ENCODE measurements around the gene MROH2A.
A peak's percentile ranks its signal among the peaks of the same experiment; 100 is the strongest.

Gene MROH2A

DNA sequence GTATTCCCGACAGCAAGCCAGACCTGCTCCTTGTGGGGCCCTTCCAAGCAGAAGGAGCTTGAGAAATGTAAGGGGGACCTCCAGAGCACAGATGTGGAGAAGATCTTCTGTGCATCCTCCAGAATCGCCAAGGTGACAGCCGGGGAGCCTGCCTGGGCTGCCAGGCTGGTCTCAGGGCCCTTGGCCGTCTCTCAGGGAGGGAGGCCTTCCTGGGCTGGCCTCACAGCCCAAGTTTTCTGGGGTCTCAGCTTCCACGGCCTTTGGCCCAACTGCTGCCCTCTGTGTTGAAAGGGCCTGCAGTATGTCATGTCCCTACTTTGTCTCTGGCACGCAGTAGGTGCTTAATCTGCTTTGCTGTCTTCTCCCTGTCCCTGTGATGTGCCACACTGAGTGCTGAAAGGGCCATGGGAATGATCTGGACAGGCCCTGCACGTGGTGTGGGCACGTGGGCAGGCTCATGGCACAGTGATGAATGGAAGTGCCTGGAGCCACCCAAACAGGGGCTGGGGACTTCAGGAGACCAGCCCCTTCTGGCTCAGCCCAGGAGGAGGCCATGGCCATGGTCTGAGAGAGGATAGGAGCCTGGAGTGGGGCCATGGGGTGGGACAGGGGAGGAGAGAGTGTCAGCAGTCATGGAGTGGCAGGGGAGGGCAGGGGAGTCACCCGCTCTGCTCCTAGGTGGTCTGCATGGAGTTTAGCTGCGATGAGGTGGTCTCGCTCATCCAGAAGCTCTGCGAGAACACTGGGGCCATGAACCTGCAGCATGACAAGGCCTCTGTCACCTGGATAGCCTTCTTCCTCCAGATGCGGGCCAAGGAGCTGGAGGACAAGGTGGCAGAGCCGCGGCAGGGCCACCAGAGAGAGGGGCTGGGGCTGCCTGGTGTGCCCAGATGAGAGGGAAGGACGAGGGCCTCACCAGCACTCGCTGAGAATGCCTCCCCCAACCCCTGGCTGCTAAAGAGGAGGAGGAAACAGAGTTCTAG is 40.8 kb downstream of the MROH2A start:
- DNase-seq (ENCODE audit: low spot score) = no peak

DNA sequence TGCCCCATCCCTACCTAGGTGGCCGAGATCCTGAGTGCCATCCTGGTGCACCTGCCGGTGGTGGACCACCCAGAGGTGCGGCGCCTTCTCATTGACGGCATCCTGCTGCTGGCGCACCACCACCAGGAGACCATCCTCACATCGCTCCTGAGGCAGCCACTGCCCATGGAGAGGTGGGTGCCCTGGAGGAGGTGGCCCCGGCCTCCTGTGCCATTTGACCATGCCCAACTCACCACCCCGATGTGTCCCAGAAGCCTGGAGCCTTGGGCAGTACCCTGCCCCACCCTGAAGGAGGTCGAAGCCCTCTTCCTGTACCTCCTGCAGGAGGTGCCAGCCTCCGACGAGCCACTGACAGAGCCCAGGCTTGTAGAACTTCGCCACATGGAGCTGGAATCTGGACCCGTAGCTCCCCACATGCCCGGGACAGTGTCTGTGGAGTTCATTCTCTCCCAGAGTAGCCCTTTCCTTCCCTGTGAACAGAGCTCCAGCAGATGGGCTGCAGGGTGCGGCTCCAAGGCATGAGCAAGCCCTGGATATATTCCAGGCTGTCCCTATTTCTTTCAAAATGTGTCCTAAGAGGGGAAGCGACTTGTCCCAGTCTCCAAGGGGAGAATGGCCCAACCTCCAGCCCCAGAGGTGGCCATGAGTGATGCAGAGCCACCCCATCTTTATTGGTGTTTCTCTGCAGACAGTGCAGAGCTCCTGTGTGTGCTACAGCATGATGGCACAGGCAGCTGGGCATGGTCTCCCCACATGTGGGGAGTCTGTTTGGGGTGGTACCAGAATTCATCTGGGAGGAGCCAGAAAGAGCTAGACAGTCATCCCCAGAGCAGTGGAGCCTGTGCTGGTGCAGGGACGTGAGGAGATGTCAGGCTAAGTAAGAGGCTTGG is 42.0 kb downstream of the MROH2A start:
- peak; percentile 72 for DNase-seq (ENCODE audit: low spot score)

DNA sequence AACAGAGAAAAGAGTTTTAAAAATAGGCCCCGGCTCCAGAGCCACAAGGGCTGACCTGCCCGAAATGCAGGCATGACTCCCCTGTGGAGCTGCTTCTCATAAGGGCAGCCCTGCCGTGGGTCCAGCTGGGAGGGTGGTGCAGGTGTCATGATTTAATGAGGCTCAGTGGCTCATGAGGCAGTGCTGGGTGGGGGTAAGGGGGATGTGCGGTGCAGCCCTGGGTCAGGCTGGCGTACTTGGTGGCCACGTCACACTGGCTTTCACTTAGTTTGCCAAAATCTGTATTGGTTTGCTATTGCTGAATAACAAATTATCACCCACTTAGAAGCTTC is 42.6 kb downstream of the MROH2A start:
- no peak for DNase-seq (ENCODE audit: low spot score)

DNA sequence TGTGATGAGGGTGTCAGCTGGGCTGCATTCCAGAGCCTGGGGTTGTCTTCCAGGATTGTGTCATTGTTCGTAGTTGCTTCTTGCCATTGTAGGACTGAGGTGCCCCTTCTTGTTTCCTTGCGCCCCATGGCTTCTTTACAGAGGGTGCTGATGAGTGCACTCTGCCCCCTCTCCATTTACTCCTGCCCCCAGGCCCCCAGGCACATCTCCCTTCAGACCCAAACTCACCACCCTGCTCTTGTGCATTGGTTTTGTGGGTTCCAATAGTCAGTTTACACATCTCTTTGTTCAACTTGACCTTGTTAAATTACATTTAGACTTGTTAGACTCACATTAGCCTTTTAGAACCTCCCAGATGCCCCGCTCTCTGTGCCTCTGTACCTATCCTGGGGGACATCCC is 43.1 kb downstream of the MROH2A start:
- DNase-seq (ENCODE audit: low spot score) = no peak

DNA sequence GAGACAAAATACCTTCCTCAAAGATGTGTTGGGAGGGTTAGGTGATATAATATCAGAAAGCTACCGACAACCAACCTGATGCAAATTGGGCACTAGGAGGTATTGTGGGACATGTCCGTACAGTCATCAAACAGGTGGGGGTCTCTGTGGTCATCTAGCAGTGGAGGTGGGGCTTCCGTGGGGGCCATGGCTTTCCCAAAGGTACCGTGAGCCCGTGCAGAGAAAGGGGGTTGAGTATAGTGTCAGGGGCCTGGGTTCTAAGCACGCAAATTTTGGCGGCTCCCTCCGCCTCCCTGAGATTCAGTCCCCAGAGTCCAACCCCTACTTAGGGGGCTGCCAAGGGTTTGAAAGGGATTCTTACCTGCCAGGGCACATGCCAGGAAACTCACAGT is 43.6 kb downstream of the MROH2A start:
- no peak for DNase-seq (ENCODE audit: low spot score)

DNA sequence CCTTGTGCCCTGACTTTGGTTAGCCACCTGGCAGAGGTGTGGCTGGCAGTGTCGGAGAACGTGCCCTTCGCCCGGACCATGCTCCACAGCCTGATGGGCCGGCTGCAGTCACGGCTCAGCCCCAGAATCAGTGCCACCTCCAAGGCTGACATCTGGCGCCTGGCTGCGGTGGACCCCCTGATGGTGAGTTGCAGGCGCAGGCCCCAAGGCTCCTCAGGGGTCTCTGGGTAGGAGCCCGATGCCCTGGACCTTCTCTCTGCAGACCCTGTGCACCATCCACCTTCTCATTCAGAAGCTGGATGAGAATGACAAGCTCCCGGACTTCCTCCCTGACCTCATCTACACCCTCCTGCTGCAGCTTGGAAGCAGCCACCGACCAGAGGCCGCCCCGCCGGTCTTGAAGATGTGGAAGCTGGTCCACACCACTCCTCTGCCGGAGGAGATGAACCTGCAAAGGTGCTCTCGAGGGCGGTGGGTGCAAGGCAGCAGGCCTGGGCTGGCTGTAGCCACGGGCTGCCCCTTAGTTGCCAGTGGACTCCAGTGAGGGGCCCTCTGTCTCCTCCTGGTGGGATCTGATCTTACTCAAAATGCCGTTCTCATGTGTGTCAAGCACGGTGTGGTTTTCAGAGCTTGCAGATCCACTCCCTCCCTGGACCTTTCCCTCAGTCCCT is 44.1 kb downstream of the MROH2A start:
- no peak for DNase-seq (ENCODE audit: low spot score)

DNA sequence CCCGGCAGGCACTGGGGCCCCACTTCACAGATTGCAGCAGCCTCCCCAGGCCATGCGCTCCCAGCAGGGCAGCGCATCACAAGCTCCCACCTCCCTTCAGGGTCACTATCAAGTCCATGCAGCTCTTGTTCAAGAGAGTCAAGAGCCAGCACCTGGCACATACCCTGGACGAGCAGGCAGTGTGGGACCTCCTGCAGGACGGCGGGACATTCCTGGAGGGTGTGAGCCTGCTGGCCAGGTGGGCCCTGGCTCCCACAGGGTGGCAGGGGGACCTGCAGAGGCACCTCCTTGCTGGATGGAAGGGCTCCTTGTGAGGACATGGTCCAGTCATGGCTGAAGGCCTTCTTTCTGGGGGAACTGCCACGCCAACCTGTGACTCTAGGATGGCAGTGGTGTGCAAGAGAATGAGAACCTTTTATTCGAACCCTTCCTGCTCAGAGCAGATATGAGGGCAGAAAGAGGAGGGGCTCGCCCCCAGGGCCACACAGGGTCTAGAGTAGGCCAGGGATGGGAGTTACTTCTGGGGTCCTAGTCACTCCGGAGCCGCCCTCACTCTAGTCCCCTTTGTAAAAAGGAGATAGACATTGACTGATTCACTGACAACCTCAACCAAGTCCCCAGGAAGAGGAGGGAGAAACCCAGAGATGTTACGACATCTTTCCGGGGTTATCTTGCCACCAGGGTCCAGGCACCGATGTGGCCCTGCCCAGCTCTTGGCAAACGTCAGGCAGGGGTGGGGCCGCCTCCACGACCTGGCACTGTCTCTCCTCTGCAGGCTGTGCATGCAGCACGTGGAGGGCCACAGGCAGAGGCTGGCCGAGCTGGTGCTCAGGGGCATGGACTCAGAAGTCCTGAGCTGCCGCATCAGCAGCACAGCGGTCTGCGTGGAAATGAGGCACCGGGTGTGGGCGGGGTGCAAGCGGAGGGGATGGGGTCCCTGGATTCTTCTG is 44.9 kb downstream of the MROH2A start:
- DNase-seq (ENCODE audit: low spot score) = no peak

DNA sequence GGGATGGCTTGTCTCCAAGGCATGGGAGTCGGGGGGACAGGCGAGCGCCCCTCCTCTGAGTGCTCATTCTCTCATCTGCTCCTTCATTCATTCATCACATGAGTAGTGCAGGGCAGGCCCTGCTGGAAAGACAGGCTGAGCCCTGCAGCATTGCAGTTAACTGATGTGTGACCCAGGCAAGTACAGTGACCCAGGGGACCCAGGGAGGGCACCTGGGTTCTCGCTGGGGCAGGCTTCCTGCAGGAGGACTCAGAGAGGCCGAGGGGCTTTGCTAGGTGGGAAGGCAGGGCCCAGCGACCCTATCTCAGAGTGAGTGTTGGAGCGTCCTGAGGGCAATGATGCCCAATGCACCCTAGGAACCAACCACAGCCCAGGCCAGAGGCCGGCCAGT is 45.6 kb downstream of the MROH2A start:
- DNase-seq (ENCODE audit: low spot score) = no peak

DNA sequence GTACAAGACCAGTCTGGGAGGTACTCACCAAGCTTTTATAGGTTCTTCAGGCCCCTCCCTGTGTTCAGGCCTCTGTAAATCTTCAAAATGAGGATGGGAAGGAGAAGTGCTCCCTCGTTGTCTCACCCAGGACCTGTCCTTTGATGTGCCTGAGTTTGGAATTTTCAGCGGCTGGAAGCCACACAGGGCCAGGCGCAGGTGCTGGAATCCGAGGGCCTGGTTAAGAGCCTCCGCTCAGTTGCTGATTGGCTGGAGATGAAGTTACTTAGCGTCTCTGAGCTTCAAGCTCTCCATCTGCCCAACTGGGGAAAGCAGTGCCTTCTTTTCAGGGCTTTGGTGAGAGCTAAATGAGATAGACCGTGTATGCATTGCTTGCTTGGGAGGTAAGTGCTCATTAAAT is 46.2 kb downstream of the MROH2A start:
- no peak for DNase-seq (ENCODE audit: low spot score)

DNA sequence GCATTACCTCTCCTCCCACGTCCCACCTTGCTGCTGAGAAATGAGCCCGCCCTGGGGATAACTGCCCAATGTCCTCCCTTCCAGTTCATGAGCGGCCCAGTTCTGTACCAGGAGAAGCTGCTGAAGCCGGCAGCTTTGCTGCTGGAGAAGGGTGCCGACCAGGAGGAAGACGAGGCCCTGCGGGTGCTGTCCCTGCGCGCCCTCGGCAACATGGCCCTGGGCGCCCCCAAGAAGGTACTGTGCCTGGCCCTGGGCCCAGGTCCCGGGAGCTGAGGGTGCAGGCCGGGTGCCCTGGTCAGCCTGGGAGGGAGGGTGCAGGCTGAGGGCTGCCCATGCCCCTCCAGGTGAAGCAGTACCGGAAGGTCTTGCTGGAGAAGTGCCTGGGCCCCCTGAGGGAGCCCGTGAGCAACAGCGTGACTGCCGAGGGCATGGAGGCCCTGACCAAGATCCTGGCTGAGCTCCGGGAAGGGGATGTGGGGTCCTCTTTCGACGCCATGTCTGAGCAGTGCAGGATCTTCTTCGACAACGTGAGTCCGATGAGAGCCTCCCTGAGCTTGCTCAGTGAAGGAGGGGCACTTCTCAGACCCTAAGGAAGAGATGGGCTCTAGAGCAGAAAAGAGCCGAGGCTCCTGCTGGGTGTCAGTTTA is 50.5 kb downstream of the MROH2A start:
- no peak for DNase-seq (ENCODE audit: low spot score)

DNA sequence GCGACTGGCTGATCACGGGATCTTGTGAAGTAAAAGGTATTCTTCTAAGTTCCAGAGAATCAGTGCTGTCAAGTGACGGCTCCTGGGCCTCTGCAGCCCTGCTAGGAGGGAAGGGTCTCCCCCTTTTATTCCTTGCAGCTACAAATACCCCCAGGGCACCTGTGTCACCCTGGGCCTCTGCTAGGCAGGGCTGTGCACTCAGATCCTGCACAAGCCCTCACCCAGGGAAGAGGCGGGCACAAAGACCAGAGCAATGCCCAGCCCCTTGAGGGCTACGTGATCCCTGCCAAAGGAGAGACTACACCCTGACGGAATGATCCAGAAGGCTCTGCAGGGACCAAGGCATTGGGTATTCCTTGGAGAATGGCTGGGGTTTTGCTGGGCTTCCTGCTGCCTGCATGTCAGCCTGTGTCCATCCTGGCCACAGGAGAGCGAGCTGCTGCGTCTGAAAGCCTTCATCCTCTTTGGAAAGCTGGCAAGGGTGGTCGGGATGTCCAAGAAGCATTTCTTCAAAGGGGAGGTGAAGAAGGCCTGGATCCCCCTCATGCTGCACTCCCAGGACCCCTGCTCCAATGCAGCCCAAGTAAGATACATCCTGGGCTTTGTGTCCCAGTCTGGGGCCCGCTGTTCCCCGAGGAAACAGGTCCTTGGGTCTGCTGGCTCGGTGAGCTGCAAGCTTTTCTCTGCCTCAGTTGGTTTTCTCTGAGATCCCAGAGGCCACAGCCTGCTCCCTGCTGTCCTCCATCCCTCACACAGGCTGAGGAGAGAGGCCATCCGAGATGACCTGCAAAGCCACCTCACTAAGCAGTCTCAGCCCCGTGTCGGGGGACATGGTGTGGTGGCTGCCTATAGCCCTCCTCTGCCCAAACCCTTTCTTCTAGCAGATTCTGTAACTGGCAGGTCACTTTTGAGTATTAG is 51.3 kb downstream of the MROH2A start:
- DNase-seq (ENCODE audit: low spot score) = no peak

DNA sequence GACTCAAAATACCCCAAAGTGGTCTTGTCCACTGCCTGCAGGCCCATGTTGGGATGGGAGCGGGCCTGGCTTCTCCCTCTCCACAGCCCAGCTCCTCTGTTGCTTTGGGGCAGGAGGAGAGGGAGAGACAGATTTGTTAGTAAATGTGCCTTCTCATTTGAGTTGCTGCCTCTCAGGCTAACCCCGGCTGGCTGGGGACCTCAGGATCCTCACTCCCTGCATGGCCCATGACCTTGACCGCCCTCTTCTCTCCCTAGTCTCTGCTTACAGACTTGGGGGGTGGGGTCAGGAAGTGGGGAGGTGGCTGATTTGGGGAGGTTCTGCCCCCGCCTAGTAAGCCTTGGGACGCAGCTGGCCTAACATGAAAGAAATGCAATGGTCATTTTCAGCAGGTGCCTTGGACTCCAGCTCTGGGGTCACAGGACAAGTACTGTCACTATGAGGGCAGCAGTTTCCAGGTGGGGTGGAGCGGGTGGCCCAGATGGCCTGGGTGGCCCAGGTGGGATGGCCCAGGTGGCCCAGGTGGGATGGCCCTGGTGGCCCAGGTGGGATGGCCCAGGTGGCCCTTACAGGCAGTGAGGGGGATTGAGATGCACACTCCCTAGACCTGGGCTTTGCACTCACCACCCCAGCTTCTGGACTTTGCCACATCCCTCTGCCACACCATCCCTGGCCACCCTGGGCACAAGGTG is 52.1 kb downstream of the MROH2A start:
- no peak for DNase-seq (ENCODE audit: low spot score)

DNA sequence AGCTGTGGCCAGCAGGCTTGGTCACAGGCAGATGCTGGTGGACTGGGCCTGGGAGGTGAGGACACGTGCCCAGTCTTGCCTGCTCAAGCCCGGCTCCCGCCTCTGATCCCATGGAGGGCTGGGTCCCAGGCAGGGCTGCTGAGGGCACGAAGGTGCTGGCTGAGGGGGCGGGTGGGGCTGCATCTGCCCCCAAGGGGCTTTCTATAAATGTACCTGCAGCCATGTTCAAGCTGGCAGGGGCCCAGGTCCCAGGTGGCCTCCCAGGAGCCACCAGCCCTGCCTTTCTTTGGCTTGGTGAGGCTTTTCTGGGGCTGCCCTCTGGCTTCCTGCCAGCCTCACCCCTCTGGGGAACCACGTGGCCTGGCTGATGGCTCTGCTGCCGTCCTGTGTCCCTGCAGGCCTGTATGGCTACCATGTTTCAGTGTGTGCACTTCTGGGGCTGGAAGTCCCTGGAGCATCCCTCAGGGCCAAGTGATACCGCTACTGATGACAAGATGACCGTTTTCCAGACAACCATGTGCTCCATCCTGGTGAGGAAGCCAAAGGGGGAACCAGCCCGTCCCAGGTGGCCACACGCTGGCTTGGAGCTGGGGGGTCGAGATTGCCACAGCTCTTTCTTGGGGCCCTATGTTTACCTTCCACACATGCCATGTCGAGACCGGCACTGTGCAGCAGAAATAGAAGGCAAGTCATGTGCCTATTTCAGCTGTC is 53.0 kb downstream of the MROH2A start:
- DNase-seq (ENCODE audit: low spot score) = no peak

DNA sequence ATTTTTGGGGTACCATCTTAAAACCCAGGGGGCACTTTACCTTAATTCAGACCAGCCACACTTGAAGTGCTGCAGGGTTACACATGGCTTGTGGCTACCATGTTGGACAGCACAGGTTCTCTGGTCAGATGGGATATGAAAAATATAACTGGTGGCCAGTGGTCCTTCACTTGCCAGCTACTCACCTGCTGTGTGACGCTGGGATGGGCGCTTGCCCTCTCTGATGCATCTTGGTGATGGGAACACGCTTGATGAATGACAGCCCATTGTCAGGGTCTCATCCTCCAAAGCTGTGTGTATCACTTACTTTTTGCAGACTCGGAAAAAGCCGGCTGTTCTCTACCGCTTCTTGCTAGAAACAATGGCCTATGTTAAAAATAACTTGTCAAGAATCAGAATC is 53.7 kb downstream of the MROH2A start:
- no peak for DNase-seq (ENCODE audit: low spot score)

DNA sequence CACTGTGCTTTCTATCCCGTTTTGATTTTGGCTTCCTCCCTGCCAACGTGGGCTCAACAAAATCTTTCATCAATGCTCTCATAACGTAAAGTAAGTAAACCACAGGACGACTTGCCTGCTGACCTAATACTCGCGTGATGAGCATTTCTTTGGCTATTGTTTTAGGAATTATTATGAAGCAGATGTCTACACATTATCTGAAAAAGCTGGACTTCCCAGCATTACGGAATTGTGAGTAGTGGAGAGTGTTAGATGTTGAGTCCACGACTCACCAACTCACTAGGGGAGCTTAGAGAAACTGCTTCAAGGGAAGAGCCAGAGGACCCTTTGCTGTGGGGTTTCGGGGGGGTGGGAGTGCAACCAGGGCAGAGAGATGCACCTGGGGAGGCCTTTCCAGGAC is 54.3 kb downstream of the MROH2A start:
- DNase-seq (ENCODE audit: low spot score) = no peak

DNA sequence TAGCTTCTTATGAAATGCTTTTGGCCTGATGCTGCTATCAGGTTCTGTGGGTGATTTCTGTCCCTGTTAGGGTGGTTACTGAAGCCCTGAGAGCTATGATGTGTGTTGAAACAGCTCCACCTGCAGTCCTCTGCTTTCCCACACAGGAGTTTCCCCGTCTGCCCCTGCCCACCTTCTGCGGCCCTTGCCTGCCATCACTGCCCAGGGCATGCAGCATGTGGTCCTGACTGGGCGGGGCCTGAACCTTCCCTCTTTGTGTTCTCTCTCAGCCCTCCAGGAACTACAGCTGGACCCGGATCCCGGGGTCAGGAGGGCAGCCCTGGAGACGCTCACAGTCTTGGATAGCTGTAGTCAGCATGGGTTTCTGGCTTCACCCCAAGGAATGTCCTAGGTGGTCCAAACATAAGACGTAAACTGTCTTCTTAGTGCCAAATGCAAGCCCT is 54.8 kb downstream of the MROH2A start:
- DNase-seq (ENCODE audit: low spot score) = peak; percentile 52

DNA sequence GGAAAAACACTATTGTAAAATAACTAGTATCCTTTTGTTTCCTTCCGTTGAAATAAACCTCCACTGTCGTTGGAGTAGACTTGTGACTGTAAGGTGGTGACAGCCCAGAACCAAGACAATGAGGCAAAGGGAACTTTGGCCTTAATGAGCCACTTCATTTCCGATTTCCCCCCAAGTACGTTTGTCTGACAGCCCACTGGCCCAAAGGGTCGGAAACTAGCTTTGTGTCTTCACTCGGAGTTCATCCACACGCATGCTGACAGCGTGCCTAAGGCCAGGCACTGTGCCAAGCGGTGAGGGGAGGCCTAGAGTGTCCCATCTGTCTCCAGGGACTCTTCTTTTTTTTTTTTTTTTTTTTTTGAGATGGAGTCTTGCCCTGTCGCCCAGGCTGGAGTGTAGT is 55.2 kb downstream of the MROH2A start:
- no peak for DNase-seq (ENCODE audit: low spot score)

Data from AG20443 (cell line).